Pons (tissue), 1 donor: ENCODE results near the gene FAM161B.
"Not testable (repeated sequence)": the region's sequence is repeated elsewhere in the genome, so short reads cannot be mapped to it uniquely, and the experiment has no call there.

Experiments
- DNase-seq: peaks from one replicate; pipeline ENCODE4 v3.0.0-alpha.2; 2016; ENCODE audit warnings: low spot score

Gene FAM161B

DNA sequence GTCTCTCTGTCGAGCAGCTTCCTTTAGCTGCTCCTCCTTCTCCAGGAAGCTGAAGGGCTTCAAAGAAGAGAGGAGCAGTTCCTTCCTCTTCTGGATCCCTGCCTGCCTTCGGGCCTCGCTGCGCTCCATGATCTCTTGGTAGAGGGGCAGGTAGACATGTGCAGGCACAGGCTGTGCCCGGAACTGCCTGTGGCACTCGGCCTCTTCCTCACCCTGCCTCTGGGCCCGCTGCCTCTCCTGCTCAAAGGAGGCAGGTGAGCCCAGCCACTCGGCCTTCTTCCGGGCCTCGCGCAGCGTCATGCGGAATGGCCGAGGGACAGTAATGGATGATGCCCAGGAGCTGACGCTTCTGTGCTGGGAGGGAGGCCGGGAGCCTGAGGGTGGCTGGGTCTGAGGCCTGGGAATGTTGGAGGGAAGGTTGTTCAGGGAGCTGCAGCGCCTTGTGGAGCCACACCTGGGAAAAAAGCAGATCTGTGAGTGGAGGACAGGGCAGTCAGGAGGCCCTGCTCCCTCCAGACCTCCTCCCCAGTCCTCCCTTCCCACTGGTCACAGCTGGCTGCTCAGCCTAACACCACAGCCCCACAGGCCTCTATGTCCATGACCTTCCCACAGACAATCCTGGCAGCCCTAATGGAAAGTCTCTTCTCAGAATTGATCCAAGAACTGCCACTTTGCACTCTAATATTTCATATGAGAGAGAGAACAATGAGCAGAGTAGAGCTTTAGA lies 5.3 kb downstream of the FAM161B start:
- DNase-seq: no peak

DNA sequence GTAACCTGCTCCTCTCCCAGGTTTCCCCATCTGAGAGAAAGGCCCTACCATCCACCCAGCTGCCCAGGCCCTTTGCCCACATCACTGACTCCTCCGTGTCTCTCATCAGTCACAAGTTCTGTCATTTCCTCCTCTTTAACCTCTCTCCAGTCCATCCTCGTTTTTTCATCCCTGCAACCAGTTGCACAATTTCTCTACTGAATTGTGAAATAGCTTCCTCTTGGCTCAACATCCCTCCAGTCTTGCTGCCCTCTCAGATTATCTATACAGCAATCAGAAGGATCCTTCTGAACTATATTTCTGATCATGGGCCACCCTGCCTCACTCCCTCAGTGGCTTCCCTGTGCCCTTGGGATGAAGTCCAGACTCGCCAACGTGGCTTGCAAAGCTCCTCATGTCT lies 6.8 kb downstream of the FAM161B start:
- peak; percentile 50 for DNase-seq

DNA sequence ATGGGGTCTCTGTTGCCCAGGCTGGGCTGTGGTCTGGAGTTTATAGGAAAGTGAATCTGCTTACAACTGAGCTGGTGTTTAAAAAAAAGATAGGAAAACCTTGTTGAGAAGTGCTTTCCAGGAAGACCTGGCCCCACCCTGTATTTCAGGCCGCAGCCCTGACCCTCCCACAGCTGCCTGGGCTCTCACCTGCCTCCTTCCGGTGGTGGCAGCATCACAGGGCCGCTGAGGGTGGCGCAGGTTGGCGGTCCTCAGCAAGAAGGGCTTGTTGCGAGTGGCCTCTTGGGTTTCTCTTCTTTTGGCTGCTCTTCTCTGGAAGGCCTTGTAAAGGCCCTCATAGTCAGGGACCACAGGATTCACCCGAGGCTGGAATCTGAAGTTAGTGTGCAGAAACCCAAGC lies 7.7 kb downstream of the FAM161B start:
- no peak for DNase-seq

DNA sequence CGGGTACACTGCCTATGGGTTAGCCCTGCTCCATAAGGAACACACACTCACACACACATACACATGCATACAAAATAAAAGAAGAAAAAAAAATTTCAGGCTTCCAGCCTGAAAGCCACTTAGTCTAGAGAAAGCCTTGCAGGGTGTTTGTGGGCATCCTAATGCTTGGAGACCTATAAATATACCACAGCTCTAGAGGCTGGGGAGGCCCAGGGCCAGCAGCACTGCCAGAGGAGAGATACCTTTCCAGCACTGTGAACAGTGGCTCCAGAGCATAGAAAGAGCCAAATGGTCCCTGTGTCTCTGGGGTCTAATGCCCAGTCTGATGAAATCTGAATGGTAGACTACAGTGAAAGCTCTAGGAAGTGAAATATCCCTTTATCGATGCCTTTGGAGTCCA lies 12.9 kb downstream of the FAM161B start:
- DNase-seq: no peak

DNA sequence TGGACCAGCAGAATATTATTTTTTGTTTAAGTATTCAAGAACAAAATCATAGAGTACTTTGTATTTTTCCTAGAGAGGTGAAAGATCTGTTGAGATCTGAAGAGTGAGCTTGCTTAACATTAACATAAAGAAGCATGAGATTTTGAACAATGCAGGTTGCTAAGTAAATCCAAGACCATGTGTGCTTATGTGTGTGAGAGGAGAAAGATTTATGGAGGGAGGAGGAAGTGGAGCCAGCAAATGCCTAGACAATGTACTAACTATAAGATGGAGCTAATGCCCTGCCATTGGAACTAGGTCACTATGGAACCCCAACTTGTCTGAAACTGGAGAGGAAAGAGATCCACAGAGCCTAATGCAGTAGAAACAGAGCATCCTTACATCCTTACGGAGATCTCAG lies 13.3 kb downstream of the FAM161B start:
- no peak for DNase-seq

DNA sequence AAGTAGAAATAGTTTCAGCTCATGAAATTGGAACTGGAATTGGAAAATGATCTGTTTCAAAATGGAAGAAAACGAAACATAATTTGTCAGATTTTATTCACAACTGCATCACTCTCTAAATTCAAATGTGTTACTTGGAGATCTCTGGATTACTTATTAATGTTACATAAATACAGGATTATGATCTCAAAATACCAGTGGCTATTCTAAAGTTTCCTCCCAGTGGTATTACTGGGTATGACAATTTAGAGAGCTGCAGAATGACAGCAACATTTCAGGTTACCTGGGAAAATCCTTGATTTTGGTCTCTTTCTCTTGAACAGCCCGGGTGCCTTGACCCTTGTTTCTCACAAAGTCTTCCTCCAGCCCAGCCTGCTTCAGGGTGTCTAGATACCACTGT lies 14.2 kb downstream of the FAM161B start:
- no peak for DNase-seq

DNA sequence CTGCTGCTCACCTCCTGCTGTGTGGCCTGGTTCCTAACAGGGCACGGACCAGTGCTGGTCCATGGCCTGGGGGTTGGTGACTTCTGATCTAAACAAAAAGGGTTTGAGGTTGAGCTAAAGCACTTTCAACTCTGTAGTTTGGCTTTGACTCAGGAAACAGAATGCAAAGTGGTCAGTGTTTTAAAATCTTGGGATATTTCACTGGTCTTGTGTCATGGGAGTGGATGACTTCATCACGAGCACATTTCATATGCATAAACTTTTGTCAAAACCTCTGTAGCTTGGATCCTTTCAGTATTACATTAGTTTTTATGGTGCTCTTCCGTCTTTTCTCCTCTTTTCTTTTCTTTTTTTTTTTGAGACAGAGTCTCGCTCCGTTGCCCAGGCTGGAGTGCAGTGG lies 25.6 kb downstream of the FAM161B start:
- no peak for DNase-seq

DNA sequence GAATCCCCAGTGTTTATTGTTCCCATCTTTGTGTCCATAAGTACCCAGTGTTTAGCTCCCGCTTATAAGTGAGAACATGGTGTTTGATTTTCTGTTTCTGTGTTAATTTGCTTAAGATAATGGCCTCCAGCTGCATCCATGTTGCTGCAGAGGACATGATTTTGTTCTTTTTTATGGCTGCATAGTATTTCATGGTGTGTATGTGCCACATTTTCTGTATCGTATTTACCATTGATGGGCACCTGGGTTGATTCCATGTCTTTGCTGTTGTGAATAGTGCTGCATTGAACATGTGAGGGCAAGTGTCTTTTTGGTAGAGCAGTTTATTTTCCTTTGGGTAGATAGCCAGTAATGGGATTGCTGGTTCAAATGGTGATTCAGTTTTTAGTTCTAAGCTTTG lies 30.4 kb downstream of the FAM161B start:
- DNase-seq: not testable (repeated sequence)

DNA sequence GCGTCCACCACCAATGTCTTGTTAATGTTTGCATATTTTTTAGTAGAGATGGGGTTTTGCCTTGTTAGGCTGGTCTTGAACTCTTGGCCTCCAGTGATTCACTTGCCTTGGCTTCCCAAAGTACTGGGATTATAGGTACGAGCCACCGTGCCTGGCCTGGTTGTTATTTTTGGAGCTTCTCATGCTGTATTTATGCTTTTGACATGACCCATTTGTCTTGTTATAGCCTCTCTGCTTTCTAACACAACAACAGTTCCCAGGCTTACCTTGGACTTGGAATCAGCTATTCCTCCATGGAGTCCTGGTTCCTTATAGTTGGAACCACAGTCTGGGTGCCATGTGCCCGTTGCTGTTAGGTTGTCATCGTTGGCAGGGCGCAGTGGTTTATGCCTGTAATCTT lies 33.6 kb downstream of the FAM161B start:
- no peak for DNase-seq

DNA sequence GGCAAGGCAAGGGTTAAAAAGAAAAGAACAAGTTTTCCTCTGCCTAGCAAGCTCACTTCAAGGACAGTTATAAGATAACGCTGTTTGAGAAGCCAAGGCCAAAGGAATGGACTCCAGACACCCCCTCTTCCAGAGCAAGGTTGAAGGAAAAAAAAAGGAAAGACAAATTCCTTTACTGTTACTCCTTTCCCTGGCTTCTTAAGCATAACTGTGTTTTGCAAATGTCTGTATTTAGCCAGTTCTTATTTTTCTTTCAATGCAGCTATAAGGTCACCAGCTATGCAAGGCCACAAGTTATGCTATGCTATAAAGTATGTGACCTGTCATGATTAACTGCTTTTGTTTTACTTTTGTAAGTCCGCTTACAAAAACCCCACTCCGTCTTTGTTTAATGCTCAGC lies 36.6 kb downstream of the FAM161B start:
- no peak for DNase-seq

DNA sequence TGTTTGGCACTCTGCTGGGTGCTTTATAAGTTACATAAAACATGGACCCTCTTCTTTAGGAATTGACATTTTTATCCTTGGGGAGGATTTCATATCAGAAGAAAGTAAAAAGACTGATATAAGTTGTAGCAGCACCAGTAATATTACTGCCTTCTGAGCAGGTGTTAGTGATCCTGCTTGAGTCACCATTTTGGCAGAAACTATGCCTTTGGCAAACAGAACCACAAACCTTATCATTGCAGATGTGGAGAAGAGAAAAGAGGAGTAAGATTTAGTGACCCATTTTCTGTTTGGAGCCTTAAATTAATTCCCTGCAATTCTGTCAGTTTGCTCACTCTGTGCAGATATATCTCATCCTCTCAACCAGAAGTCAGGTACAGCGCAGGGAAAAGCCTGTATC lies 40.2 kb downstream of the FAM161B start:
- no peak for DNase-seq

DNA sequence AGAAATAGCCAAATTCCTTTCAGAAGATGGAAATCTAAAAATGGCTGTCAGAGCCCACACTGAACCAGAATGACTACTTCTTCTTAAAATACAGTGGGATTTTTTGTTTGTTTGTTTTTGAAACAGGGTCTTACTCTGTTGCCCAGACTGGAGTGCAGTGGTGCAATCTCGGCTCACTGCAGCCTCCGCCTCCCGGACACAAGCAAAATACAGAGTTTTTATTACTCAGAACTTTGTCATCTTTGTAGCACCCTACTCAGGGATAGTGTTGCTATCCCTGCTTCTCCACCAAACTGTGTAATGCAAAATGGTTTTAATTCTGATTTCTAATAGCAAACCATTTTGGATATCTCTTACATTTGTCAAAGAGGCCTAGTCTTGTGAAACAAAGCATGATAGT lies 46.9 kb downstream of the FAM161B start:
- DNase-seq: no peak

DNA sequence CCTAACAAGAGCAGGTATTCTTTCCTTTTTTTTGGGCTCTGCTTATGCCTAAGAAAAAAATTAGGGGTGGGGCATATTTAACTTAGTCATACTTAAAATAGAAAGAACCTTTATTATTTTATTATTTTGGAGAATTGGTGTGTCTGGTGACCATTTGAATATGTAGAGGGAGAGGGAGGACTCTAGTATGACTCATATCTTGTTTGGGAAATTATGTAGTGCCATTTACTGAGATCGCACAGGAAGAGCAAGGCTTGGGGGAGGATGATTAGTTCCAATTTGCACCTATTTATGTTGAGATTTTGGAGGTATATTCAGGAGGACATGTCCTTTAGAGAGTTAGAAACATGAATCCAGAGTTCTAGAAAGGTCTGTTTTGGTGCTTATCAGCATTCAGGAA lies 53.4 kb downstream of the FAM161B start:
- DNase-seq: no peak

DNA sequence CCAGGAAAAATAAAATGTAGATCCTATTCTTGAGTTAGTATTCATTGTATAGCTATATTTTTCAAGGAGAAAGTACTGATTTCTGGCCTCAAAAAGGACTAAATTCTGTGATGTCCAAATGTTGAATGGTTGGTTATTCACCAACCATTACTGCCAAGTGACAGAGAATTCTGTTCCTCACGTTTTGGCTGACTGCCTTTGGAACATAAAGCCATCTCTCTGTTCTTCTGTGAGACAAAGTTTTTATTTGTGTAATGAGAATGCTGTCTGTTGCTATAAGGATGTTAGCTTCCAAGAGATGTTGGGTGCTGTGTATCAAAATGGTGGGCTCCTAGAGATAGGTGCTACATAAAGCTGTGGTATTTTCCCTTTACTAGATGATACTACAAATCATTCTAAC lies 54.0 kb downstream of the FAM161B start:
- peak; percentile 58 for DNase-seq

DNA sequence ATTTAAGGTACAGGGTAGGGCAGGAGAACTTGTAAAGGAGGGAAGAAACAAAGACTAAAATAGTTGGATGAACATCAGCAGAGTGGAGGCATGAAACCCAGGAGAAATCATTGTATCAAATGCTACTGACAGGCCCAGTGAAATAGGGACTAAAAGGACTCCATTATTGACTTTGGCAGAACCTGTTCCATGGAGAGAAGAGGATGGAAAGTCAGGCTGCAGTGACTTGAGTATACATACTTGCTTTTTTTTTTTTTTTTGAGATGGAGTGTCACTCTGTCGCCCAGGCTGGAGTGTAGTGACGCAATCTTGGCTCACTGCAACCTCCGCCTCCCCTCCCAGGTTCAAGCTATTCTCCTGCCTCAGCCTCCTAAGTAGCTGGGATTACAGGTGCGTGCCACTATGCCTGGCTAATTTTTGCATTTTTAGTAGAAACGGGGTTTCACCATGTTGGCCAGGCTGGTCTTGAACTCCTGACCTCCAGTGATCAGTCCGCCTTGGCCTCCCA lies 55.7 kb downstream of the FAM161B start:
- not testable (repeated sequence) for DNase-seq

DNA sequence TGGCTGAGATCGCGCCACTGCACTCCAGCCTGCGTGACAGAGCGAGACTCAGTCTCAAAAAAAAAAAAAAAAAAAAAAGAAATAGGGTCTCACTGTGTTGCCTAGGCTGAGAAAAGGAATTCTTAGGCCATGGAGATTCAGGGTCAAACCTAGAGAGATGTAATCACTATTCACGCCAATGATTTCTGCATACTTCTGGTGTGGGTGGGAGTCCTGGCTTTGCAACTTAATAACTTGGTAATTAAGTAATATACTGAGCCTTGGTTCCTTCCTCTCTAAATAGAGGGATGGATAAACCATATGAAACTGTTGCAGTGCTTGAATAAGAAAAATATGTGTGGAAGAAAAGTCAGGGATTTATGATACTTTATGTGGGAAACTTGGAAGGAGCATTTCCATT lies 60.5 kb downstream of the FAM161B start:
- DNase-seq: no peak

DNA sequence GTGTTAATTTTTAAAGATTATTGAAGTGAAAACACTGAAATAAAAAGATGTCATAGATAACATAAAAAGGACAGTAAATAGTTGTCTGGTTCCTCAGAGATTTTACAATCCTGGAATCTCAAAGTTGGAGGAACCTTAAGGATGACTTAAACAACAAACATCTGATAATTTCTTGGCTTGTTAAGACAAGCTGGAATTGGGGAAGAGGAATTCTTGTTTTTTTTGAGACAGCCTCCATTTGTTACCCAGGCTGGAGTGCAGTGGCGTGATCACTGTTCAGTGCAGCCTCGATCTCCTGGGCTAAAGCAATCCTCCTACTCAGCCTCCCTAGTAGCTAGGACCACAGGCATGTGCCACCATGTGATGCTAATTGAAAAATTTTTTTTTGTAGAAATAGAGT lies 60.9 kb downstream of the FAM161B start:
- DNase-seq: no peak

DNA sequence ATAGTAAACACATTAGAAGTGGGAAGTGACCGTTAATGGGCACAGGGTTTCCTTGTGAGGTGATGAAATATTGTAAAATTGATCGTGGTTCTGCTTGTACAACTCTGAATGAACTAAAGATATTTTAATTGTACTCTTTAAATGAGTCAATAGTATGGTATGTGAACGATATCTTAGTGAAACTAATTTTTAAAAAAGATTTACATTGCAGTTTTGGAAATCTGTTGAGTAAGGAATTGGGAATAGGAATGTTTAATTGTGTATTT lies 61.5 kb downstream of the FAM161B start:
- DNase-seq: no peak

DNA sequence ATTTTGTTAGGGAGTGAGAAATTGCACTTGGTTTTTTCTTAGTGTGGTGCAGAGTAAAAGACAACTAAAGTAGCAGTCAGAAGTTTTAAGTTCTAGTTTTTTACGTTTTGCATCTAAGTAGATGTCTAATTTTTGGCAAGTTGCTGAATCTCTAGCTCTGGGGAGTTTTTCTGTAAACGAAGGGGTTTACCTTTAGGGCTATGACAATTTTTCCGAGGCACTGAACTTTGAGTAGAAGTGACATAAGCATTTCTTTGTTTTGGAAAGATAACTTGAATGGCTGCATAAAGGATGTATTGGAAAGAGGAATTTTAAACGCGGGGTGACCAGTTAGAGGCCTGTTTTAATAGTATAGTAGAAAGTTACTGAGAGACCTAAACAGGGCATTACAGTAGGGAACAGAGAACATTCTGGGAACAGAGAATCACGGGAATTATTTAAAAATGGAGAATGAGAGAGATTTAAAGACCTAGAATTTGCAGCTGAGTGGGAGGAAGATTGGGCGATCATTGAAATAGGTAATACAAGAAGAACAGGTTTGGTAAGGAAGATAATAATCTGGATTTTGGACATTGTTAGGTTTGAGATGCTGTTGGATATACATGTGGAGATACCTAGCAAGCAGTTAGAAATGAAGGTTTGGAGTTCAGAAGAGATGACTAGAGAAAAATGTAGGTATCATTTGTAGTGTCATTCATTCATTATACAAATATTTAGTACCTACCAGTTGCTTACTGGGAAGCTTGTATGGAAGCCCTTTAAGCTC lies 62.0 kb downstream of the FAM161B start:
- no peak for DNase-seq

DNA sequence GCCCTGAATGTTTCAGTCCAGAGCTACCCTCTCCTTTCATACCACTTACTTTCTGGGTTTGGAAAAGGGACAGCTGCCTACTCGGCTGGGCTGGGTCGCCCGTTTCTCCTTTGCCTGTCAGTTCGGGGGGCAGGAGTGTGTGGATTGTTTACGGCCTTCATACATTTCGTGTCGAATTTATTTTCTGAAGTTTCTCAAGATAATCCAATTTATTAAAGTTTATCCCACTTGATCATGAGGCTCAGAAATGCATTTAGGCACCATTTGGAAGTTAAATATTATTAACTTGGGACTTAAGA lies 62.6 kb downstream of the FAM161B start:
- no peak for DNase-seq

DNA sequence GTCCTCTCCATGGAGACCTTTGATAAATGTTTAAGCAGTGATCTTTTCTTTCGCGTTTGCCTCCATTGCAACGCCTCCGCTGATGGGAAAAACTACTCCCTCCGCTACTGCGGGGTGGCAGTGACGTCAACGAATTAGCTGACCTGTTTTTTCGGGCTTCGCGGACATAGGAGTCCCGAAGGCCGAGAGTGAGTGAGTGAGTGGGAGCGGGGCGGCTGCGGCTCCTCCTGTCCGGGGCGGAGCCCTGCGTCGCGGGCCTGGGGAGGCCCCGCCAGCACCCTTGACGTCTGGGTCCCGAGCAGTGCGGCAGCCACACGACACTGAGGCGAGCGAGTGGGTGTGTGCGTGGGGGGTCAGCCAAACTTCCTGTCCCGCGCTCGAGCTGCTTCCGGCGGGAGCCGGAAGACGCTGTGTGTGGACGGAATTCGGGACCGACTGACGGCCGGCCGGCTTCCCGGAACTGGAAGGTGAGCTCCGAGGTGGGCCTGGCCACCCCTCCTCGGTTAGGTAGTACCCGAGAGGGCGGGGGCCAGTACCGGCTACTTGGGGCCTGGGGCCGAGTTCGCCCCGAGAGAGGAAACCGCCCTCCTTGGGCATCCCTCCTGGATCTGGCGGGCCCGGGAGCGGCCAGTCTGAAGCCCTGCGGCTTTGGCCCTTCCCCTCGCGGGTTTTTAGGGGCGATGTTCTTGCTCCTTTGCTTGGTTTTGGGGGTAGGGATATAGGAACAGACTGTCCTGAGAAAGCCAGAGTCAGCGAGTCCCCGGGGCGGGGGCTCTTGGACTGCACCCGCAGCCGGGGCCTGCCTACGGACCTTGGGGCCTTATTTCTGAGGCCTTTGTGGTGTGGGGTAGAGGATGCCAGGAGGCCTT lies 63.2 kb downstream of the FAM161B start, which contains the start of gene ZNF410:
ZNF410 (plus strand) TSS at position 411 of the 869 bp plus-strand sequence. CDS start 5,317 bp downstream, outside the sequence.
- peak; percentile 89 for DNase-seq

DNA sequence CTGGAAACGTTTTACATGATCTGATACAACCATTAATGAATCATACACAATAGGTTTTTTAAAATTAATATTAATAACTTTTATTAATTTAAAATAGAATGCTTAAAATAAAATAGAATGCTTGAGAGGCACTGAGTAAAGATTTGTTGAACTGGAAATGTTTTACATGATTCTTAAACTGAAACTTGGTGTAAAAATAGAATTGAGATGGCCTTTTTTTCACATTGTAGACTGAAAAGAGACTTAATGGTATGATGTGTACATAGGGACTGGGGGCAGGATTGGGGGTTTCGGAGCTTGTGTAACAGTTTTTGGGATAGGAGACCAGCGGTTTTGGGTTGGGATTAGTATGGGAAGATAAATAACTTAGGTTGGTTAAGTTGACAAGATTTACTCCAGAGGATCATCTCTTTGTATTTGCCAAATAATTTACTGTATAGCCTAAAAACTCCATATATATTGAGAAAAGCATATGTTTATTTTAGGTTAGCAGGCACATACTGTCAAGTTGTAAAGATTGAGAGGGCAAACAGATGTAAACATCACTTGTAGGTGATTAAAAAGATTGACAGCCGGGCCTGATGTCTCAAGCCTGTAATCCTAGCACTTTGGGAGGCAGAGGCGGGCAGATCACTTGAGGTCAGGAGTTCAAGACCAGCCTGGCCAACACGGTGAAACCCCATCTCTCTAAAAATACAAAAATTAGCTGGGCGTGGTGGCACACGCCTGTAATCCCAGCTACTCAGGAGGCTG lies 65.3 kb downstream of the FAM161B start:
- no peak for DNase-seq
